Heart left ventricle (tissue), 16 donors: ENCODE results near the gene TBX1. TPM values are rescaled to one million over a fixed set of nuclear protein-coding genes. Genes with fewer than 3 reads are reported as not detected.

Experiments used
- ATAC-seq, 4 donors: fragments of 200-7000 bp; cut with Tn5 transposase; one replicate each; pipeline ENCODE4 v1.9.1; 2020 to 2022; ENCODE audit warnings: moderate library complexity in 4 of 4, mild to moderate bottlenecking in 3 of 4, moderate number of reproducible peaks in 1 of 4
- DNase-seq, 5 donors: peaks; one replicate each; pipeline ENCODE4 v3.0.0-alpha.2; 2020
- H3K27ac ChIP-seq, 12 donors: fragments of 200-600 bp; sonication (generic) in 4 of 12; one replicate each; pipeline versions ENCODE4 v1.5.0 to v1.8.0; 2016 to 2022; ENCODE audit warnings: mild to moderate bottlenecking in 2 of 12
- H3K27me3 ChIP-seq, 9 donors: fragments of 200-600 bp; sonication (generic) in 2 of 9; one replicate each; pipeline versions ENCODE4 v1.5.1 to v1.8.0; 2016 to 2022; ENCODE audit warnings: mild to moderate bottlenecking in 3 of 9
- H3K36me3 ChIP-seq, 9 donors: fragments of 200-600 bp; sonication (generic) in 2 of 9; one replicate each; pipeline versions ENCODE4 v1.5.0 to v1.8.0; 2018 to 2022; ENCODE audit warnings: mild to moderate bottlenecking in 2 of 9
- H3K4me1 ChIP-seq, 12 donors: fragments of 200-600 bp; sonication (generic) in 4 of 12; one replicate each; pipeline versions ENCODE4 v1.5.0 to v1.8.0; 2016 to 2022; ENCODE audit warnings: mild to moderate bottlenecking in 3 of 12
- H3K4me3 ChIP-seq, 12 donors: fragments of 200-600 bp; sonication (generic) in 4 of 12; one replicate each; pipeline versions ENCODE4 v1.5.0 to v1.8.0; 2017 to 2022; ENCODE audit warnings: mild to moderate bottlenecking in 9 of 12, moderate library complexity in 4 of 12
- H3K9me3 ChIP-seq, 12 donors: fragments of 200-600 bp; sonication (generic) in 4 of 12; one replicate each; pipeline versions ENCODE4 v1.5.0 to v1.8.0; 2016 to 2022; ENCODE audit warnings: mild to moderate bottlenecking in 1 of 12
- CTCF ChIP-seq, 12 donors: fragments of 200-600 bp; sonication (generic) in 4 of 12; IDR thresholded peaks; one replicate each; pipeline versions ENCODE4 v1.5.0 to v1.8.0; 2018 to 2022; ENCODE audit warnings: antibody characterized with exemption in 12 of 12, mild to moderate bottlenecking in 5 of 12
- POLR2A ChIP-seq, 2 donors: fragments of 450-650 bp; IDR thresholded peaks; one replicate each; pipeline ENCODE4 v1.6.1; 2017; ENCODE audit warnings: antibody characterized with exemption in 2 of 2, mild to moderate bottlenecking in 2 of 2, moderate library complexity in 2 of 2
- WGBS, 4 donors: extraction: QIAGEN DNeasy Blood & Tissue Kit in 2 of 4; methylation state at CpG; one replicate each; pipeline versions ENCODE4 v1.1.5 to v1.1.7; 2013 to 2018; 5-methylcytosine and 5-hydroxymethylcytosine counted together
- intact Hi-C, 10 donors: fragments of 100-400 bp; cut with DNase I; formaldehyde crosslinking; loops; one replicate each; pipeline versions ENCODE4 v1.11.1 to v1.14.2; 2022
- polyA plus RNA-seq, 2 donors: library from polyadenylated mRNA; stranded (reverse); fragments of 200-250 nt; gene quantifications; one replicate each; pipeline ENCODE4 v1.2.3, GENCODE V29; 2013
- total RNA-seq, 9 donors: library from RNA; depleted of rRNA in 2 of 9; stranded (reverse); fragments of >200 nt in 2 of 9; fragmentation: NEBNext Ultra II Directional in 3 of 9; extraction: Animal tissue kit (Norgen Biotek cat#: 25700) in 3 of 9; gene quantifications; one replicate each; pipeline versions ENCODE4 v1.1.0 to v1.2.4, GENCODE V29; 2016 to 2023
- donor health status: ischemic (EF 13 %, LVEDD 7.1; RV severe dilation, severe dysfunction).
- donor health status: healthy with polysubstance abuse.
- donor health status: DM: no; HTN: yes; CAD: no.
- donor health status: DM: no; HTN: no; CAD: no.
- donor health status: ischemic (EF 25% LVEDD 6.9; RV normal size, moderate dysfunction).
- donor health status: ischemic (EF 25% LVEDD 5.7; RV mildly dilated, moderate dysfunction).
- donor health status: healthy.
- donor health status: DM: yes; HTN: yes; CAD: no.
- donor health status: ischemic (EF 35%, LVEDD 5.7; RV mildly dilated, moderate dysfunction).
- donor health status: nonischemic (EF 11% LVEDD 7.7; RV severe dilation, severe dysfunction).
- donor health status: DM: yes; HTN: yes; CAD: no.
- donor health status: PGD.
- donor health status: ischemic (EF 29% LVEDD 5.4; RV normal size, mild dysfunction).
- donor health status: nonischemic (EF 23%, LVEDD 6.1; RV moderate dilation, normal function).

The TBX1 gene
- total and polyA plus RNA-seq, 11 donors = 0.11 to 3.1 (median 0.97) TPM; not detected in 1

- Histone ChIP-seq H3K4me1 (peaks cover 0 to 5% (median 0%) of the 10 kb centered on the region in 12 donors), H3K36me3 (no peaks in the 10 kb centered on the region), H3K9me3 (no peaks in the 10 kb centered on the region), H3K4me3 (no peak overlapping the region), H3K27me3 (no peaks in the 10 kb centered on the region), H3K27ac (no peak overlapping the region)
- DNase-seq = no peak
- intact Hi-C loops = no loop called here
- 87 to 93% (median 88%) methylated on average over 16 of the region's 16 CpGs for WGBS, 4 donors
- no peak for TF ChIP-seq POLR2A (IDR thresholded peaks at IDR 0.05)
- TF ChIP-seq CTCF (IDR thresholded peaks at IDR 0.05) = no peak
- no peak for ATAC-seq
Observed at GRCh38 chr22:19815823-19816290, 55.3 kb downstream of the TBX1 start.

GRCh38 chr22:19816372-19817119 is 56.0 kb downstream of the TBX1 start:
- peaks cover 0 to 5% (median 0%) of the 10 kb centered on the region in 12 donors for H3K4me1 ChIP-seq
- H3K36me3 ChIP-seq = no peaks in the 10 kb centered on the region
- ATAC-seq = no peak
- WGBS, 4 donors = 91 to 94% (median 93%) methylated on average over 14 of the region's 14 CpGs
- no peak for TF ChIP-seq CTCF (IDR thresholded peaks at IDR 0.05)
- no peak for TF ChIP-seq POLR2A (IDR thresholded peaks at IDR 0.05)
- no peak overlapping the region for H3K27ac ChIP-seq
- no peaks in the 10 kb centered on the region for H3K9me3 ChIP-seq
- intact Hi-C loops = no loop called here
- no peaks in the 10 kb centered on the region for H3K27me3 ChIP-seq
- no peak for DNase-seq
- no peak overlapping the region for H3K4me3 ChIP-seq

Other genes with a start within 250 kb of the TBX1 start
- 10 to 100 TPM; 16.8 to 79.0 (median 36.6) TPM for gene CLDN5, start 236.4 kb upstream of the TBX1 start, total RNA-seq
- gene CLDN5, start 236.4 kb upstream of the TBX1 start, polyA plus RNA-seq = 10 to 100 TPM; 39.5 to 77.7 TPM
- 100 to 1,000 TPM in 7 of 9 donors, 10 to 100 TPM in 2; 88.3 to 272 (median 156) TPM for gene SEPTIN5, start 46.3 kb upstream of the TBX1 start, total RNA-seq
- 100 to 1,000 TPM in 1 of 2 donors, 10 to 100 TPM in 1; 75.7 to 127 TPM for gene SEPTIN5, start 46.3 kb upstream of the TBX1 start, polyA plus RNA-seq
- 10 to 100 TPM in 3 of 9 donors, 1 to 10 TPM in 3, not detected in 3; 1.4 to 52.2 (median 10.7) TPM for gene GP1BB, start 37.2 kb upstream of the TBX1 start, total RNA-seq
- gene GP1BB, start 37.2 kb upstream of the TBX1 start, polyA plus RNA-seq = 10 to 100 TPM in 1 of 2 donors, 1 to 10 TPM in 1; 6.5 to 30.4 TPM
- 1 to 10 TPM; 1.9 to 3.7 (median 2.4) TPM for gene GNB1L, start 94.1 kb downstream of the TBX1 start, total RNA-seq
- 1 to 10 TPM; 1.6 to 9.2 TPM for gene GNB1L, start 94.1 kb downstream of the TBX1 start, polyA plus RNA-seq
- 10 to 100 TPM in 3 of 9 donors, 1 to 10 TPM in 6; 5.1 to 11.6 (median 7.7) TPM for gene RTL10, start 94.1 kb downstream of the TBX1 start, total RNA-seq
- 1 to 10 TPM; 4.6 to 4.9 TPM for gene RTL10, start 94.1 kb downstream of the TBX1 start, polyA plus RNA-seq
- gene COMT, start 181.0 kb downstream of the TBX1 start, total RNA-seq = 100 to 1,000 TPM in 8 of 9 donors, 10 to 100 TPM in 1; 69.7 to 195 (median 119) TPM
- gene COMT, start 181.0 kb downstream of the TBX1 start, polyA plus RNA-seq = 100 to 1,000 TPM in 1 of 2 donors, 10 to 100 TPM in 1; 84.7 to 249 TPM
- gene TXNRD2, start 181.0 kb downstream of the TBX1 start, total RNA-seq = 10 to 100 TPM; 23.5 to 42.5 (median 33.5) TPM
- gene TXNRD2, start 181.0 kb downstream of the TBX1 start, polyA plus RNA-seq = 10 to 100 TPM; 23.4 to 60.2 TPM